GM12872 (cell line): Measurements from ENCODE around the gene CIITA.
A peak's percentile ranks its signal among the peaks of the same experiment; 100 is the strongest.

Experiments used
- TF ChIP-seq, protein P1 (sequence below): IDR thresholded peaks from 3 replicates; pipeline ENCODE4 v1.5.1; 2011; ENCODE audit warnings: low read depth, mild to moderate bottlenecking, low read length, moderate library complexity; ENCODE audit not compliant: insufficient read depth

CIITA gene

DNA sequence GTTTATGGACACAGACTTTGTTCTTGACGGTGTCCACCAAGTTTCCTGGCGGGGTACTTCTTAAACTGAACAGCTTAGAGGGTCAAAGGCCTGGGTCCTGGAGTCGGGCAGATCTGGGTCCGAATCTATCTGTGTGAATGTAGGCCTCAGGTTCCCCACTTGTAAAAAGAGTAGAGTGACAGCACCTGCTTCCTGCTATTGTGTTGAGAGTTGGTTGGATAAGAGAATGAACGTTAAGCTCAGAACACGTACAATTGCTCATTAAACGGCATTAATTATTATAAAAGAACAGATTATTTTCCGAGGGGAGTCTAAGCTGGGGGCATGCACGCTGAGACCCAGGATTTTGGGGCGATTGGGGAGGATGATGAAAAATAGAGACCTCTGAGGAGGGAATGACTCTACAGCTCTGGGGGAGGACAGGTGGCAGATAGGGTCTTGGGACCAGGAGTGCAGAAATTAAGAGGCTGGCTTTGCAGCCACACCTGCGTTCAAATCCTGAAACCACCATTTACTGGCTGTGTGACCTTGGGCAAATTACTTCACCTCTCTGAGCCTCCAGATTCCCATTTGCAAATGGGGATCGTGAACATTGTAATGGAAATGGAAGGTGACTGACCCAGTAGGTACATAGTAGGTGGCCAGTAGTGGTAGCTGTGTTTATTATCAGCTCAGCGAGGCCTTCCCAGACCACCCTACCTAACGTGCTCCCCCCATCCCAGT lies 68.2 kb downstream of the CIITA start:
- TF ChIP-seq, protein P1, sequence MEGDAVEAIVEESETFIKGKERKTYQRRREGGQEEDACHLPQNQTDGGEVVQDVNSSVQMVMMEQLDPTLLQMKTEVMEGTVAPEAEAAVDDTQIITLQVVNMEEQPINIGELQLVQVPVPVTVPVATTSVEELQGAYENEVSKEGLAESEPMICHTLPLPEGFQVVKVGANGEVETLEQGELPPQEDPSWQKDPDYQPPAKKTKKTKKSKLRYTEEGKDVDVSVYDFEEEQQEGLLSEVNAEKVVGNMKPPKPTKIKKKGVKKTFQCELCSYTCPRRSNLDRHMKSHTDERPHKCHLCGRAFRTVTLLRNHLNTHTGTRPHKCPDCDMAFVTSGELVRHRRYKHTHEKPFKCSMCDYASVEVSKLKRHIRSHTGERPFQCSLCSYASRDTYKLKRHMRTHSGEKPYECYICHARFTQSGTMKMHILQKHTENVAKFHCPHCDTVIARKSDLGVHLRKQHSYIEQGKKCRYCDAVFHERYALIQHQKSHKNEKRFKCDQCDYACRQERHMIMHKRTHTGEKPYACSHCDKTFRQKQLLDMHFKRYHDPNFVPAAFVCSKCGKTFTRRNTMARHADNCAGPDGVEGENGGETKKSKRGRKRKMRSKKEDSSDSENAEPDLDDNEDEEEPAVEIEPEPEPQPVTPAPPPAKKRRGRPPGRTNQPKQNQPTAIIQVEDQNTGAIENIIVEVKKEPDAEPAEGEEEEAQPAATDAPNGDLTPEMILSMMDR = no peak

DNA sequence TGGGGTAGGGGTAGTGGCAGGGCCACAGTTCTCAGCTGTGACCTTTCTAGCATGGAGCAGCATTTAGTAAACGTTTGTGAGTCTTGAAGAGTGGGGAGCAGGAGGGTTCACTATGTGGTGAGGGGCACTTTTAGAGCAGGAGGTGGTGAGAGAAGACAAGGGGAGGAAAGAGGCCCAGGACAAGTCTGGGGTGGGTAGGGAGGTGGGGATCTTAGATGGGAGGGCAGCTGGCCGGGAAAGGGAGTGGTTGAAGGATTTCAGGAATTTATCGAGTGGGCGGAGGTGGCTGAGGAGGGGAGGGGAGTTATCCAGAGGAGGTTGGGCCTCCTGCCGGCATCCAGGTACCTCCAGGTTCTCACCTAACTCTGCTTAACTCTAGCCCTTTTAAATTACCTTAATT lies 69.3 kb downstream of the CIITA start:
- TF ChIP-seq, protein P1 = no peak

DNA sequence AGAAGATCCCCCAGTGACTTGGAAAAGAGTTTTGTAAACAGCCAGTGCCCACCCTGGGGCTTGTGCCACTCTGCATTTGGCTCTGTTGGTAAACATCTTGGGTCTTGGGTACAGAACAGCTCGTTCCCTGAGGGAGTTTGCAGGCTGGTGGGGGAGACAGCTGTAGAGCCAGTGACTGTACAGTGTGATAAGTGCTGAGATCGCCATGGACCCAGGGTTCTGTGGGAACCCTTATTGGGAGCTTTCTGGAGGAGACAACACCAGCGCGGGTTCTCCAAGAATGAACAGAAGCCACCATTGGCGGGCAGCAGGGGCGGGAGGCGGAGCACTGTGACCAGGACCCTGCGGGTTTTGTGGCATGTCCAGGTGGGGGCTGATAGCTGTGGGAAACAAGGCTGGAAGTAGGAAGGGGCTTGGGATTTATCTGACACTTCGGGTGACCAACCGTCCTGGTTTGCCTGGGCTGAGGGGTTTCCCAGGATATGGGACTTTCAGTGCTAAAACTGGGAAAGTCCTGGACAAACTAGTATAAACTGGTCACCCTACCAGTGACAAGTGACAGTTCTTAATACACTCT lies 70.3 kb downstream of the CIITA start:
- TF ChIP-seq, protein P1 = no peak

DNA sequence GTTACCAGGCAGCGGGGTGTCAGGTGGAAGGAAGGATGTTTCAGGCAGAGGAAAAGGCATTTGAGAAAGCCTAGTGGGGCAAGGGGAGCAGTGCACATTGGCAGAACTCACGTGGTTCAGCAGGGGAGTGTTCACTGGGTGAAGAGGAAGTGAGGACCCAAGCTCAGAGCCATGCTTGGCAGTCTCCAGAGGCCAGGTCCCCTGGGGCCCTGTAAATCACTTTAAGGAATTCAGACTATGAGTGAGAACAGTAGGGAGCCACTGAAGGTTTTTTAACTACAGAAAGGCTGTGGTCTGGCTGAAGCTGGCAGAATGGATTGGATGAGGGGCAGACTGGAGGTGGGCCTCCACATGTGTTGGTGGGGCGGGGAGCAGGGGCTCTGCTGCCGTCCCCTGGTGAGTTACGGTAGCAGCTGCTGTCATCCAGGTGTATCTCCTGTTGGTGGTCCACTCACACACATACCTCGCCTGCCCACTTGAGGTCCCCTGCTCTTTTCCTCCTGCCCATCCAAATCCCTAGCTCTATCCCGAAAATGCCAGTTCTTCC lies 72.5 kb downstream of the CIITA start:
- TF ChIP-seq, protein P1 = peak; percentile 65

DNA sequence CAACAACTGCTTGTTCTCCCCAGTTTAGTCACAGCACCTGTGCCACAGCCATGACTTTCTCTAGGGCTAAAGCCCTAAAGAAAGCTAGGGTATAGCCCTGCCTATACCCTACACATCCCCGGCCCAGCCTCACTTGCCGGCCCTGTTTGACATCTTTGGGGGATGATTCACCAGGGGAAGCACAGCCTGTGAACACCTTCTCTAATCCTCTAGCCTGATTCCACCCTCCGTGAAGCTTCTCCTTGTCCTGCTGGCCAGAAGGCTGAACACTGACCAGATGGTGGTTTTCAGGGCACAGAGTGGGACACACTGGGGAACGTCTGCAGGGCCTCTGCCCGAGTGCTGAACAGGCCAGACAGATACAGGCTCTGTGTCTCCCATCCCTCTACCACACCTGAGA lies 73.4 kb downstream of the CIITA start:
- TF ChIP-seq, protein P1 = no peak

DNA sequence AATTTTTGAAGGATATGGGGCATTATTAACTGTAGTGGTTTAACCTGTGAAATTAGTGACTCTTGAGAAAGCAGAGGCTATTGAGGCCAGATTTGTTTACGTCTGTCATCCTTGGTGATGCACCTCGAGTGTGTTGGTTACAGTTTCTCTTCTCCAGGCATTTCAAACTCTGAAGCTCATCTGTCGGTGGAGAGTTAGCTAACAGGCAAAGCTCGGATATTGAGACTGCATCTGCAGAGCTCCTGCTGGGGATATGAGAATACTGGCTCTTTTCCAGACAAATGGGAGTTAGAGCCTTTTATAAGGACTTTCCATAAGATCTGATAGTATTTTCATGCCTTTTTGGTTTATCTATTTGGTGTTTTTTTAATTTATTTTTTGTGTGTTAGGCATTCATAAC lies 74.0 kb downstream of the CIITA start:
- TF ChIP-seq, protein P1 = no peak

DNA sequence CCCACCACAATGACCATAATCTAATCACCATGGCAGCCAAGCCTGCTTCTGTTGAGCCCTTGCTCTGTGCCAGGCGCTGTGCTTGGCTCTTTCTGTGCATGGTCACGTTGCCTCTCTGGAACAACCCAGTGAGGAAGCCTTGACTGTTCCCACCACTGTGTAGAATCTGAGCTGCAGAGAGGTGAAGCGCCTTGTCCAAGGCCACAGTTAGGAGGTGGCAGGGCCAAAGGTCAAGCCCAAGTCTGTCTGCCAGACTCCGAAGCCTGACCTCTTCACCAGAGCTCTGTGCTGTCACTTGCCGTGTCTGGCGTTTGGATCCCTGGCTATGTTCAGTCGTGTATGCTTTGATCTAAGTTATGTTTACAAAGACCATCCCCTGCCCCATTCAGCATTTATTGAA lies 77.9 kb downstream of the CIITA start:
- TF ChIP-seq, protein P1 = no peak
